DOHH2 (cell line): Measurements from ENCODE around the gene ECE1.
"Not testable (repeated sequence)": the region's sequence is repeated elsewhere in the genome, so short reads cannot be mapped to it uniquely, and the experiment has no call there.

Experiments used
- H3F3A ChIP-seq: fragments of 200-600 bp; sonication (generic), shearing (Covaris generic); 2 replicates; pipeline ENCODE4 v1.6.0; 2016; ENCODE audit warnings: antibody characterized with exemption, mild to moderate bottlenecking; ENCODE audit not compliant: control insufficient read depth, insufficient read depth
- H3K27ac ChIP-seq: fragments of 200-600 bp; sonication (generic); 2 replicates; pipeline ENCODE4 v1.5.1; 2014; ENCODE audit warnings: low read depth, mild to moderate bottlenecking, low read length, moderate library complexity
- H3K27me3 ChIP-seq: fragments of 200-600 bp; sonication (generic); 2 replicates; pipeline ENCODE4 v1.6.1; 2014; ENCODE audit warnings: mild to moderate bottlenecking, low read length, mixed read lengths; ENCODE audit not compliant: control insufficient read depth
- H3K36me3 ChIP-seq: fragments of 200-600 bp; sonication (generic); 2 replicates; pipeline ENCODE4 v1.6.1; 2014; ENCODE audit warnings: mild to moderate bottlenecking, low read length, moderate library complexity, mixed read lengths; ENCODE audit not compliant: control insufficient read depth
- H3K4me1 ChIP-seq: fragments of 200-600 bp; sonication (generic); 2 replicates; pipeline ENCODE4 v1.6.1; 2014; ENCODE audit warnings: mild to moderate bottlenecking, low read length, mixed read lengths; ENCODE audit not compliant: control insufficient read depth
- H3K4me2 ChIP-seq: fragments of 200-600 bp; sonication (generic); 2 replicates; pipeline ENCODE4 v1.6.0; 2014; ENCODE audit warnings: mild to moderate bottlenecking, low read length, moderate library complexity
- H3K4me3 ChIP-seq: fragments of 200-600 bp; sonication (generic); 2 replicates; pipeline ENCODE4 v1.5.1; 2014; ENCODE audit warnings: mild to moderate bottlenecking, low read length, mixed read lengths
- H3K79me2 ChIP-seq: fragments of 200-600 bp; sonication (generic); 2 replicates; pipeline ENCODE4 v1.6.1; 2014; ENCODE audit warnings: mild to moderate bottlenecking, low read length, mixed read lengths; ENCODE audit not compliant: control insufficient read depth
- H3K9me2 ChIP-seq: fragments of 200-600 bp; sonication (generic); replicated peaks from 2 replicates; pipeline ENCODE4 v1.6.1; 2014; ENCODE audit warnings: mild to moderate bottlenecking, low read length, mixed read lengths; ENCODE audit not compliant: control insufficient read depth
- H3K9me3 ChIP-seq: fragments of 200-600 bp; sonication (generic); 2 replicates; pipeline ENCODE4 v1.6.1; 2014; ENCODE audit warnings: antibody characterized with exemption, low read length, mixed read lengths; ENCODE audit not compliant: control insufficient read depth, insufficient read depth
- H4K20me1 ChIP-seq: fragments of 200-600 bp; sonication (generic); 2 replicates; pipeline ENCODE4 v1.6.0; 2014; ENCODE audit warnings: low read depth, mild to moderate bottlenecking, antibody characterized with exemption, low read length, moderate library complexity; ENCODE audit not compliant: control insufficient read depth, insufficient read depth
- EZH2phosphoT487 ChIP-seq: fragments of 200-600 bp; sonication (generic); IDR thresholded peaks from 2 replicates; pipeline ENCODE4 v1.6.1; 2017; ENCODE audit warnings: borderline replicate concordance, mild to moderate bottlenecking, antibody characterized with exemption, low read length, moderate library complexity, mixed read lengths
- TF ChIP-seq, protein P1 (sequence below): fragments of 200-600 bp; sonication (generic); IDR thresholded peaks from one replicate; pipeline ENCODE4 v1.5.1; 2014; ENCODE audit warnings: antibody characterized with exemption, mild to moderate bottlenecking, low read depth, low read length; ENCODE audit not compliant: poor library complexity, severe bottlenecking

The ECE1 gene

DNA sequence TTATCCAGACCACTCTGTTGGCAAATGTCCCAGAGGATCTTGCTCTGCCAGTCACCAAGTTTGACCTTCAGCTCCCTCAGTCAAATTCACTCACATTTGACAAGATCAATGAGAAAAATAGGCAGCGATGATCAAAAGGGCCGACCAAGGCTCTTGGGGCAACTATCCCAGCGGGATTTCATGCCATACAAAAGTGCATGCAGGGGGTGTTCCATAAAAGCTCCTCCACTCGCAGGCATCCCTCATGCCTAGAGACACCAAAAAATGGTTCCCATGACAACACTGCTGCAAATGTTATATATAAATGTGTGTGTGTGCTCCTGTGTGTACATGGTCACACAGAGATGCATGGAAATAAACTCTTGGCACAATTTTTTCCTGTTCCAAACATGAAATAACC, 97.4 kb downstream of the ECE1 start:
- H3K9me2 ChIP-seq: no peaks in the 10 kb centered on the region
- TF ChIP-seq, protein P1, sequence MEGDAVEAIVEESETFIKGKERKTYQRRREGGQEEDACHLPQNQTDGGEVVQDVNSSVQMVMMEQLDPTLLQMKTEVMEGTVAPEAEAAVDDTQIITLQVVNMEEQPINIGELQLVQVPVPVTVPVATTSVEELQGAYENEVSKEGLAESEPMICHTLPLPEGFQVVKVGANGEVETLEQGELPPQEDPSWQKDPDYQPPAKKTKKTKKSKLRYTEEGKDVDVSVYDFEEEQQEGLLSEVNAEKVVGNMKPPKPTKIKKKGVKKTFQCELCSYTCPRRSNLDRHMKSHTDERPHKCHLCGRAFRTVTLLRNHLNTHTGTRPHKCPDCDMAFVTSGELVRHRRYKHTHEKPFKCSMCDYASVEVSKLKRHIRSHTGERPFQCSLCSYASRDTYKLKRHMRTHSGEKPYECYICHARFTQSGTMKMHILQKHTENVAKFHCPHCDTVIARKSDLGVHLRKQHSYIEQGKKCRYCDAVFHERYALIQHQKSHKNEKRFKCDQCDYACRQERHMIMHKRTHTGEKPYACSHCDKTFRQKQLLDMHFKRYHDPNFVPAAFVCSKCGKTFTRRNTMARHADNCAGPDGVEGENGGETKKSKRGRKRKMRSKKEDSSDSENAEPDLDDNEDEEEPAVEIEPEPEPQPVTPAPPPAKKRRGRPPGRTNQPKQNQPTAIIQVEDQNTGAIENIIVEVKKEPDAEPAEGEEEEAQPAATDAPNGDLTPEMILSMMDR: no peak
- TF ChIP-seq EZH2phosphoT487: no peak
- H3K27ac ChIP-seq: no peak overlapping the region
- H3K4me2 ChIP-seq: no peak overlapping the region
- H3K4me3 ChIP-seq: no peak overlapping the region
- no peaks in the 10 kb centered on the region for H4K20me1 ChIP-seq
- H3K4me1 ChIP-seq: no peaks in the 10 kb centered on the region
- no peaks in the 10 kb centered on the region for H3K36me3 ChIP-seq
- H3K27me3 ChIP-seq: peaks cover 13% of the 10 kb centered on the region
- H3K79me2 ChIP-seq: no peaks in the 10 kb centered on the region
- no peaks in the 10 kb centered on the region for H3F3A ChIP-seq
- no peaks in the 10 kb centered on the region for H3K9me3 ChIP-seq

DNA sequence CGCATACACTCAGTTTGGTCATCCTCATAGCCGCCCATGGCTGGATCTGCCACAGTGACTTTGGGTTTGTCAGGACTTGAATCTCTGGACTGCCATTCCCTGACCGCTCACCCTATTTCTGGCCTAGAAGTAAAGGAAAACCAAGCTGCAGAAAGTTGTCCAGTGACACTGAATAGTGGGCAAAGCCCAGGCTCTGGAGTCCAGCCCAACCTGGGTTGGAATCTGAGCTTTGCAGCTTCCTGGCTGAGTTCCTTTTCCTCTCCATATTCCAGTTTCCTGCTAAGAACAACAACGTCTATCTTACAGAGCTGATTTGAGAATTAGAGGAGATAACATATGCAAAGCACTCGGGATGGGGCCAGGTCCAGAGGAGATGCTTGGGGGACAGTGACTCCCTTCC, 98.0 kb downstream of the ECE1 start:
- Histone ChIP-seq H3K9me2 (no peaks in the 10 kb centered on the region), H3K27me3 (peaks cover 14% of the 10 kb centered on the region), H3K4me1 (no peaks in the 10 kb centered on the region), H3K9me3 (no peaks in the 10 kb centered on the region), H3K79me2 (no peaks in the 10 kb centered on the region), H3K36me3 (no peaks in the 10 kb centered on the region), H4K20me1 (no peaks in the 10 kb centered on the region), H3F3A (no peaks in the 10 kb centered on the region), H3K27ac (no peak overlapping the region), H3K4me2 (no peak overlapping the region), H3K4me3 (no peak overlapping the region)
- TF ChIP-seq EZH2phosphoT487: no peak
- TF ChIP-seq, protein P1: no peak

- H3F3A ChIP-seq, H3K4me2 ChIP-seq, H3K4me3 ChIP-seq, H3K9me2 ChIP-seq, H3K36me3 ChIP-seq, H3K9me3 ChIP-seq, H3K4me1 ChIP-seq, H4K20me1 ChIP-seq, H3K79me2 ChIP-seq, H3K27ac ChIP-seq: not testable (repeated sequence)
- H3K27me3 ChIP-seq: peaks cover 14% of the 10 kb centered on the region
Observed at GRCh38 chr1:21190771-21191170, 99.5 kb downstream of the ECE1 start.

GRCh38 chr1:21189906-21190500, 100.3 kb downstream of the ECE1 start:
- no peaks in the 10 kb centered on the region for H3K36me3 ChIP-seq
- H3F3A ChIP-seq: no peaks in the 10 kb centered on the region

More at GRCh38 chr1:21189906-21190500, 100.3 kb downstream of the ECE1 start:
- TF ChIP-seq EZH2phosphoT487: no peak
- TF ChIP-seq, protein P1: no peak
- Histone ChIP-seq H3K9me2 (no peaks in the 10 kb centered on the region), H3K4me1 (no peaks in the 10 kb centered on the region), H3K27me3 (peaks cover 14% of the 10 kb centered on the region), H4K20me1 (no peaks in the 10 kb centered on the region), H3K4me3 (no peak overlapping the region), H3K79me2 (no peaks in the 10 kb centered on the region), H3K27ac (no peak overlapping the region), H3K9me3 (no peaks in the 10 kb centered on the region), H3K4me2 (no peak overlapping the region)
